ENCODE data around the gene PCK2. TPM values are rescaled to one million over a fixed set of nuclear protein-coding genes. Genes with fewer than 3 reads are reported as not detected.
A peak's percentile ranks its signal among the peaks of the same experiment; 100 is the strongest.

The PCK2 gene
- total and polyA plus RNA-seq, 2 of the 13 experiments (the other 11 are each of a cell fraction or from before 2014, with no cell fraction given), result 129 to 272 TPM

DNA sequence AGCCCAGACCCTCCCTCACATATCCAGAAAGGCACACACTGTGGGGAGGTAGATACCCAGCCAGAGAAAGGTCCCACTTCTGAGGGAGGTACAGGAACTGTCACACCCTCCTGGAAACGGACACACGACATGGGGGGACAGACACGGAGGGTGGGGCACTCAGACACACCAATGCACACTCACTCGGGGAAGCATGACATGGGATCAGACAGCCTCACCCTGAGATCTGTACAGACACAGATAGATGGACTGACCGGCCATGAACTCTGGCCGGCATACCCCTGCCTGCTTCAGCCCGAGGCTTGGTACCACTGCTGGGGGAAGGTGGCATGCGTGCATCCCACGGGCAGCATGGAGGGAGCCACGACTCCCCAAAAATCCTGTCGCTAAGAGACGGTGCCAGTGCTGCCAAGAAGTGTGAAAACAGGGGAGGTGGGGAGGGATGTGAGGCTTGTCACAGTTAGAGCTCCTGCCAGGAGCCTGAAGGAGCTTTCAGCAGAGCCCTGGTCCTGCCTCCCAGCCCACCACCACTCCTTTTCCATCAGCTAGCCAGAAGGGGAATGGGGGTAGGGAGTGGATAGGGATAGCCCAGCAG, 22.2 kb upstream of the PCK2 start (continued):
- TF ChIP-seq, protein P1, sequence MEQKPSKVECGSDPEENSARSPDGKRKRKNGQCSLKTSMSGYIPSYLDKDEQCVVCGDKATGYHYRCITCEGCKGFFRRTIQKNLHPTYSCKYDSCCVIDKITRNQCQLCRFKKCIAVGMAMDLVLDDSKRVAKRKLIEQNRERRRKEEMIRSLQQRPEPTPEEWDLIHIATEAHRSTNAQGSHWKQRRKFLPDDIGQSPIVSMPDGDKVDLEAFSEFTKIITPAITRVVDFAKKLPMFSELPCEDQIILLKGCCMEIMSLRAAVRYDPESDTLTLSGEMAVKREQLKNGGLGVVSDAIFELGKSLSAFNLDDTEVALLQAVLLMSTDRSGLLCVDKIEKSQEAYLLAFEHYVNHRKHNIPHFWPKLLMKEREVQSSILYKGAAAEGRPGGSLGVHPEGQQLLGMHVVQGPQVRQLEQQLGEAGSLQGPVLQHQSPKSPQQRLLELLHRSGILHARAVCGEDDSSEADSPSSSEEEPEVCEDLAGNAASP (CRISPR knock-in tag; IDR thresholded peaks at IDR 0.05; ENCODE audit: borderline replicate concordance), result no peak
- TF ChIP-seq ZNF747 (CRISPR knock-in tag; IDR thresholded peaks at IDR 0.05; ENCODE audit: borderline replicate concordance) (no peak), SOX5 (CRISPR knock-in tag; IDR thresholded peaks at IDR 0.05; ENCODE audit: borderline replicate concordance) (no peak), SP2 (CRISPR knock-in tag; IDR thresholded peaks at IDR 0.05) (no peak), FOXJ3 (CRISPR knock-in tag; IDR thresholded peaks at IDR 0.05; ENCODE audit: borderline replicate concordance) (no peak), HOXA7 (CRISPR knock-in tag; IDR thresholded peaks at IDR 0.05) (no peak), RBM22 (optimal IDR thresholded peaks at IDR 0.05; ENCODE audit: low read length) (no peak), MIER2 (CRISPR knock-in tag; IDR thresholded peaks at IDR 0.05) (no peak), ZNF382 (CRISPR knock-in tag; IDR thresholded peaks at IDR 0.05; ENCODE audit: borderline replicate concordance) (no peak), MTA3 (CRISPR knock-in tag; IDR thresholded peaks at IDR 0.05) (no peak), RFXAP (CRISPR knock-in tag; IDR thresholded peaks at IDR 0.05; ENCODE audit: borderline replicate concordance) (no peak), ZKSCAN8 (CRISPR knock-in tag; IDR thresholded peaks at IDR 0.05; ENCODE audit: borderline replicate concordance) (no peak)
- TF ChIP-seq, protein P2, sequence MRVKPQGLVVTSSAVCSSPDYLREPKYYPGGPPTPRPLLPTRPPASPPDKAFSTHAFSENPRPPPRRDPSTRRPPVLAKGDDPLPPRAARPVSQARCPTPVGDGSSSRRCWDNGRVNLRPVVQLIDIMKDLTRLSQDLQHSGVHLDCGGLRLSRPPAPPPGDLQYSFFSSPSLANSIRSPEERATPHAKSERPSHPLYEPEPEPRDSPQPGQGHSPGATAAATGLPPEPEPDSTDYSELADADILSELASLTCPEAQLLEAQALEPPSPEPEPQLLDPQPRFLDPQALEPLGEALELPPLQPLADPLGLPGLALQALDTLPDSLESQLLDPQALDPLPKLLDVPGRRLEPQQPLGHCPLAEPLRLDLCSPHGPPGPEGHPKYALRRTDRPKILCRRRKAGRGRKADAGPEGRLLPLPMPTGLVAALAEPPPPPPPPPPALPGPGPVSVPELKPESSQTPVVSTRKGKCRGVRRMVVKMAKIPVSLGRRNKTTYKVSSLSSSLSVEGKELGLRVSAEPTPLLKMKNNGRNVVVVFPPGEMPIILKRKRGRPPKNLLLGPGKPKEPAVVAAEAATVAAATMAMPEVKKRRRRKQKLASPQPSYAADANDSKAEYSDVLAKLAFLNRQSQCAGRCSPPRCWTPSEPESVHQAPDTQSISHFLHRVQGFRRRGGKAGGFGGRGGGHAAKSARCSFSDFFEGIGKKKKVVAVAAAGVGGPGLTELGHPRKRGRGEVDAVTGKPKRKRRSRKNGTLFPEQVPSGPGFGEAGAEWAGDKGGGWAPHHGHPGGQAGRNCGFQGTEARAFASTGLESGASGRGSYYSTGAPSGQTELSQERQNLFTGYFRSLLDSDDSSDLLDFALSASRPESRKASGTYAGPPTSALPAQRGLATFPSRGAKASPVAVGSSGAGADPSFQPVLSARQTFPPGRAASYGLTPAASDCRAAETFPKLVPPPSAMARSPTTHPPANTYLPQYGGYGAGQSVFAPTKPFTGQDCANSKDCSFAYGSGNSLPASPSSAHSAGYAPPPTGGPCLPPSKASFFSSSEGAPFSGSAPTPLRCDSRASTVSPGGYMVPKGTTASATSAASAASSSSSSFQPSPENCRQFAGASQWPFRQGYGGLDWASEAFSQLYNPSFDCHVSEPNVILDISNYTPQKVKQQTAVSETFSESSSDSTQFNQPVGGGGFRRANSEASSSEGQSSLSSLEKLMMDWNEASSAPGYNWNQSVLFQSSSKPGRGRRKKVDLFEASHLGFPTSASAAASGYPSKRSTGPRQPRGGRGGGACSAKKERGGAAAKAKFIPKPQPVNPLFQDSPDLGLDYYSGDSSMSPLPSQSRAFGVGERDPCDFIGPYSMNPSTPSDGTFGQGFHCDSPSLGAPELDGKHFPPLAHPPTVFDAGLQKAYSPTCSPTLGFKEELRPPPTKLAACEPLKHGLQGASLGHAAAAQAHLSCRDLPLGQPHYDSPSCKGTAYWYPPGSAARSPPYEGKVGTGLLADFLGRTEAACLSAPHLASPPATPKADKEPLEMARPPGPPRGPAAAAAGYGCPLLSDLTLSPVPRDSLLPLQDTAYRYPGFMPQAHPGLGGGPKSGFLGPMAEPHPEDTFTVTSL (CRISPR knock-in tag; IDR thresholded peaks at IDR 0.05; ENCODE audit: borderline replicate concordance), result no peak
- TF ChIP-seq, protein P3, sequence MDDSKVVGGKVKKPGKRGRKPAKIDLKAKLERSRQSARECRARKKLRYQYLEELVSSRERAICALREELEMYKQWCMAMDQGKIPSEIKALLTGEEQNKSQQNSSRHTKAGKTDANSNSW (CRISPR knock-in tag; IDR thresholded peaks at IDR 0.05; ENCODE audit: borderline replicate concordance), result no peak
- TF ChIP-seq, protein P4, sequence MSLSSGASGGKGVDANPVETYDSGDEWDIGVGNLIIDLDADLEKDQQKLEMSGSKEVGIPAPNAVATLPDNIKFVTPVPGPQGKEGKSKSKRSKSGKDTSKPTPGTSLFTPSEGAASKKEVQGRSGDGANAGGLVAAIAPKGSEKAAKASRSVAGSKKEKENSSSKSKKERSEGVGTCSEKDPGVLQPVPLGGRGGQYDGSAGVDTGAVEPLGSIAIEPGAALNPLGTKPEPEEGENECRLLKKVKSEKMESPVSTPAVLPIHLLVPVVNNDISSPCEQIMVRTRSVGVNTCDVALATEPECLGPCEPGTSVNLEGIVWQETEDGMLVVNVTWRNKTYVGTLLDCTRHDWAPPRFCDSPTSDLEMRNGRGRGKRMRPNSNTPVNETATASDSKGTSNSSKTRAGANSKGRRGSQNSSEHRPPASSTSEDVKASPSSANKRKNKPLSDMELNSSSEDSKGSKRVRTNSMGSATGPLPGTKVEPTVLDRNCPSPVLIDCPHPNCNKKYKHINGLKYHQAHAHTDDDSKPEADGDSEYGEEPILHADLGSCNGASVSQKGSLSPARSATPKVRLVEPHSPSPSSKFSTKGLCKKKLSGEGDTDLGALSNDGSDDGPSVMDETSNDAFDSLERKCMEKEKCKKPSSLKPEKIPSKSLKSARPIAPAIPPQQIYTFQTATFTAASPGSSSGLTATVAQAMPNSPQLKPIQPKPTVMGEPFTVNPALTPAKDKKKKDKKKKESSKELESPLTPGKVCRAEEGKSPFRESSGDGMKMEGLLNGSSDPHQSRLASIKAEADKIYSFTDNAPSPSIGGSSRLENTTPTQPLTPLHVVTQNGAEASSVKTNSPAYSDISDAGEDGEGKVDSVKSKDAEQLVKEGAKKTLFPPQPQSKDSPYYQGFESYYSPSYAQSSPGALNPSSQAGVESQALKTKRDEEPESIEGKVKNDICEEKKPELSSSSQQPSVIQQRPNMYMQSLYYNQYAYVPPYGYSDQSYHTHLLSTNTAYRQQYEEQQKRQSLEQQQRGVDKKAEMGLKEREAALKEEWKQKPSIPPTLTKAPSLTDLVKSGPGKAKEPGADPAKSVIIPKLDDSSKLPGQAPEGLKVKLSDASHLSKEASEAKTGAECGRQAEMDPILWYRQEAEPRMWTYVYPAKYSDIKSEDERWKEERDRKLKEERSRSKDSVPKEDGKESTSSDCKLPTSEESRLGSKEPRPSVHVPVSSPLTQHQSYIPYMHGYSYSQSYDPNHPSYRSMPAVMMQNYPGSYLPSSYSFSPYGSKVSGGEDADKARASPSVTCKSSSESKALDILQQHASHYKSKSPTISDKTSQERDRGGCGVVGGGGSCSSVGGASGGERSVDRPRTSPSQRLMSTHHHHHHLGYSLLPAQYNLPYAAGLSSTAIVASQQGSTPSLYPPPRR (CRISPR knock-in tag; IDR thresholded peaks at IDR 0.05; ENCODE audit: borderline replicate concordance), result 0 out of 2 replicates have a peak, but pooled peaks have one; percentile 10
